Measurements from ENCODE around the gene DLGAP1. TPM values are rescaled to one million over a fixed set of nuclear protein-coding genes. Genes with fewer than 3 reads are reported as not detected.

DLGAP1 gene
- total RNA-seq, 4 donors from 2014 or later = 0.13 to 6.2 (median 0.53) TPM

DNA sequence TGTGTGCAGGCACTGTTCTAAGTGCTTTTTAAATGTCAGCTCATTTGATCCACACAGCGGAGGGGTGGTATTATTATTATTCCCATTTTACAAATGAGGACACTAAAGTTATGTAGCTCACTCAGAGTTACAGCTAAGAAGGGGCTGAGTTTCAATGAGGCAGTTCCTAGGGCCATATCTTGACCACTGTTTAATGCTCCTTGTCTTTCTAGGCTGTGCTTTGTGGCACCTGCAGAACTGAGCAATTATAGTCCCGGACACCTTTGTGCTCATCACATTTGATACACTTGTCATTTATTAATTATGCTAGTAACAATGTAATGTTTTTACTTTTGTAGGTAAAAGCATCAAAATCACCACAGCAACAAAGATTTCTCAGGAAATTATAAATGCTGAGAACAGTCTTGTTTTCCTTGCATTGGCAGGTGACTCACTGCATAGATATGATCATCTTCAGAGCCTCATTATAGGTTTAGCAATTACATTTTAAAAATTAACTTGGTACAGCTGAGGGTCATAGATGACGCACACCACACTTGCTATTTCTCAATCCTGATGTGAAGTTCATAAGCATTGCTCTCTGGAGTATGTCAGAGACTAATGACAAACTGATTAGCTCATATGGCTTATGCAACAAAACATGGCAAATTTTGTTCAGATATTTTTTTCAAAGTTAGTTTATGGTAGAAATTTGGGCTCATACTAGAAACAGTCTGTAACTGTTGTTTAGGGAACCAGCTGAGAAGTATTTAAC is 638.3 kb downstream of the DLGAP1 start:
- Histone ChIP-seq H3K9me3 (no peaks in the 10 kb centered on the region), H3K4me1 (no peaks in the 10 kb centered on the region), H3K27ac (no peak overlapping the region), H3K27me3 (no peaks in the 10 kb centered on the region), H3K36me3 (no peaks in the 10 kb centered on the region), H3K4me3 (no peak overlapping the region)
- intact Hi-C loops (cut with DNase I; ENCODE audit: low total_unique reads) (no loop called here), in situ Hi-C loops (cut with MboI; ENCODE audit: low sequenced_read_pairs in 4 of 4) (no loop called here)
- TF ChIP-seq POLR2A (IDR thresholded peaks at IDR 0.05) = no peak
- TF ChIP-seq, protein P1, sequence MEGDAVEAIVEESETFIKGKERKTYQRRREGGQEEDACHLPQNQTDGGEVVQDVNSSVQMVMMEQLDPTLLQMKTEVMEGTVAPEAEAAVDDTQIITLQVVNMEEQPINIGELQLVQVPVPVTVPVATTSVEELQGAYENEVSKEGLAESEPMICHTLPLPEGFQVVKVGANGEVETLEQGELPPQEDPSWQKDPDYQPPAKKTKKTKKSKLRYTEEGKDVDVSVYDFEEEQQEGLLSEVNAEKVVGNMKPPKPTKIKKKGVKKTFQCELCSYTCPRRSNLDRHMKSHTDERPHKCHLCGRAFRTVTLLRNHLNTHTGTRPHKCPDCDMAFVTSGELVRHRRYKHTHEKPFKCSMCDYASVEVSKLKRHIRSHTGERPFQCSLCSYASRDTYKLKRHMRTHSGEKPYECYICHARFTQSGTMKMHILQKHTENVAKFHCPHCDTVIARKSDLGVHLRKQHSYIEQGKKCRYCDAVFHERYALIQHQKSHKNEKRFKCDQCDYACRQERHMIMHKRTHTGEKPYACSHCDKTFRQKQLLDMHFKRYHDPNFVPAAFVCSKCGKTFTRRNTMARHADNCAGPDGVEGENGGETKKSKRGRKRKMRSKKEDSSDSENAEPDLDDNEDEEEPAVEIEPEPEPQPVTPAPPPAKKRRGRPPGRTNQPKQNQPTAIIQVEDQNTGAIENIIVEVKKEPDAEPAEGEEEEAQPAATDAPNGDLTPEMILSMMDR (IDR thresholded peaks at IDR 0.05 in 4 of 5, conservative IDR thresholded peaks at IDR 0.05 in 1 of 5) = no peak
- no peak for DNase-seq
- no peak for ATAC-seq

DNA sequence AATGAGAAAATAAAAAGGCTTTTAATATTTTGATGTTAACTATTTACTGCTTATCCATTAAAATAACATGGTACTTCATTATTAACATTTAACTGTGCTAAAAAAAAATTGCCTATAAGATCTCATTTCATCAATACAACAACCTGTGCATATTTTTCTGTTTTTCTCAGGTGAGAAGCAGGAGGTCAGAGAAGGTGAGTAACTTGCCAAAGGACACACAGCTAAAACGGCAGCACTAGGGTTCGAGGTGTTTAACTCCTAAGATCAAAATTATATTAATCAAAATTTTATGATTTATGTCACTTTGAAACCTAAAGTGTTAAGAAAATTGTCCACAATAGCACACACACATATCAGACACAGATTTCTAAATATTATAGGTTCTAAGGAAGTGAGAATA is 639.1 kb downstream of the DLGAP1 start:
- TF ChIP-seq, protein P1 (IDR thresholded peaks at IDR 0.05 in 4 of 5, conservative IDR thresholded peaks at IDR 0.05 in 1 of 5) = no peak
- DNase-seq (no peak), ATAC-seq (no peak)
- Histone ChIP-seq H3K36me3 (no peaks in the 10 kb centered on the region), H3K4me1 (no peaks in the 10 kb centered on the region), H3K4me3 (no peak overlapping the region), H3K27me3 (no peaks in the 10 kb centered on the region), H3K9me3 (no peaks in the 10 kb centered on the region), H3K27ac (no peak overlapping the region)
- in situ Hi-C loops (cut with MboI; ENCODE audit: low sequenced_read_pairs in 4 of 4) (no loop called here), intact Hi-C loops (cut with DNase I; ENCODE audit: low total_unique reads) (no loop called here)

DNA sequence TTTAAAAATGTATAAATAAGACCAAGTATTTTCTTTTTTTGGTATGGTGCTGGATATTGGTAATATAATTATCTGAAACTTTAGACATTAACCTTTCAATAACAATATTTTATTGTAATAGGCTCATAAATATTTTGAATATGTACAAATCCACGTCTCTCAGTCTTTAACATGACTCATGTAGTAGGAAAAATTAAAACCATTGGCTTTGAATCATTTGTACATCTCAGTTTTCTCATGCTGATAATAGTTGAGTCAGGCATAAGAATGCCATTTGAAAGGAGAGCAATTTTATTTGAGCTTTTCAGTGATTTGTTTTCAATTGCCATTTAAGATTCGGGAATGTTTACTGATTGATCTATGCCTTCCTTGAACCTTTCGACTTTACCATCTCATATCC is 640.3 kb downstream of the DLGAP1 start:
- H3K27ac ChIP-seq = no peak overlapping the region
- no peaks in the 10 kb centered on the region for H3K4me1 ChIP-seq
- no peak for ATAC-seq
- DNase-seq = no peak
- no peaks in the 10 kb centered on the region for H3K9me3 ChIP-seq
- TF ChIP-seq POLR2A (IDR thresholded peaks at IDR 0.05) = no peak
- TF ChIP-seq, protein P1 (IDR thresholded peaks at IDR 0.05 in 4 of 5, conservative IDR thresholded peaks at IDR 0.05 in 1 of 5) = no peak
- intact Hi-C loops (cut with DNase I; ENCODE audit: low total_unique reads) (no loop called here), in situ Hi-C loops (cut with MboI; ENCODE audit: low sequenced_read_pairs in 4 of 4) (no loop called here)
- H3K27me3 ChIP-seq = no peaks in the 10 kb centered on the region
- H3K36me3 ChIP-seq = no peaks in the 10 kb centered on the region
- no peak overlapping the region for H3K4me3 ChIP-seq

DNA sequence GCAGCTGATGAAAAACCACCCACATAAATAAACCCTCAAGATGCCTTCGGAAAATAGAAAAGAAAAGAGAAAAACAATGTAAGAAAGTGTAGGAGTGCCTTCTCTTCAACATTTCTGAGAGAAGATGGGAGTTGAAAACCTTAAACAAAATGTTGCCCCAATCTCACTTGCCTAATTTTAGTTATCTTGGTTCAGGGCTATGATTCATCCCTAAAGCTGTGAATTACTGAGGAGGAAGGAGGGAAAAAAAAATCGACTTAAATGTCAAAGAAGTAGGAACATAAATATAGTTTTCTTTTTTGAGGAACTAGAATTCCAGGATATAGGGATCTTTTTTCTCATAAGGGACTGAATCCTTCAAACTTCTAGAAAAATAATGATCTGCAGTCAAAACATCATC is 644.8 kb downstream of the DLGAP1 start:
- Histone ChIP-seq H3K4me1 (no peaks in the 10 kb centered on the region), H3K27me3 (no peaks in the 10 kb centered on the region), H3K9me3 (no peaks in the 10 kb centered on the region), H3K4me3 (no peak overlapping the region), H3K27ac (no peak overlapping the region), H3K36me3 (no peaks in the 10 kb centered on the region)
- in situ Hi-C loops (cut with MboI; ENCODE audit: low sequenced_read_pairs in 4 of 4) (no loop called here), intact Hi-C loops (cut with DNase I; ENCODE audit: low total_unique reads) (no loop called here)
- no peak for DNase-seq
- TF ChIP-seq, protein P1 (IDR thresholded peaks at IDR 0.05 in 4 of 5, conservative IDR thresholded peaks at IDR 0.05 in 1 of 5) = no peak
- ATAC-seq = no peak
